Measurements from ENCODE around the gene COL8A1.

DNA sequence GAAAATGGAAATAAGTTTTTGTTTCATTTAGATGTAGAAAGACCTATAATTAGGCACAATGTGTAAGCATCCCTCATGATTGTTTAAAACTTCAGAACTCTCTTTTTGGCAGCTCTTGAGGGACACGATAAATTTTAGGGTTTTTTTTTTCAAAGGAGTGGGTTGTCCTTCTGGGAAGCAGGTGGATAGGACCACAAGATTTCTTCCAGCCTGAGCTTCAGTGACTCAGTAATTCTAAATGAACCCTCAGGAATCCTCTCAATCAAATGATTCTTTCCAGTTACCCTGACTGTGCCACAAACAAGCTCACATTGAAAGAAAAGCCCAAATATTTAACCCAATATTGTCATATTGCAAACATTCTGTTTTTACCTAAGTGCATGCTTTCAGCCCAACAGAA is 45.1 kb downstream of the COL8A1 start:
- TF ChIP-seq, protein P1, sequence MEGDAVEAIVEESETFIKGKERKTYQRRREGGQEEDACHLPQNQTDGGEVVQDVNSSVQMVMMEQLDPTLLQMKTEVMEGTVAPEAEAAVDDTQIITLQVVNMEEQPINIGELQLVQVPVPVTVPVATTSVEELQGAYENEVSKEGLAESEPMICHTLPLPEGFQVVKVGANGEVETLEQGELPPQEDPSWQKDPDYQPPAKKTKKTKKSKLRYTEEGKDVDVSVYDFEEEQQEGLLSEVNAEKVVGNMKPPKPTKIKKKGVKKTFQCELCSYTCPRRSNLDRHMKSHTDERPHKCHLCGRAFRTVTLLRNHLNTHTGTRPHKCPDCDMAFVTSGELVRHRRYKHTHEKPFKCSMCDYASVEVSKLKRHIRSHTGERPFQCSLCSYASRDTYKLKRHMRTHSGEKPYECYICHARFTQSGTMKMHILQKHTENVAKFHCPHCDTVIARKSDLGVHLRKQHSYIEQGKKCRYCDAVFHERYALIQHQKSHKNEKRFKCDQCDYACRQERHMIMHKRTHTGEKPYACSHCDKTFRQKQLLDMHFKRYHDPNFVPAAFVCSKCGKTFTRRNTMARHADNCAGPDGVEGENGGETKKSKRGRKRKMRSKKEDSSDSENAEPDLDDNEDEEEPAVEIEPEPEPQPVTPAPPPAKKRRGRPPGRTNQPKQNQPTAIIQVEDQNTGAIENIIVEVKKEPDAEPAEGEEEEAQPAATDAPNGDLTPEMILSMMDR (IDR thresholded peaks at IDR 0.05 in 2 of 3, conservative IDR thresholded peaks at IDR 0.05 in 1 of 3; ENCODE audit: control insufficient read depth in 2 of 3, extremely low read depth in 1 of 3, insufficient read depth in 1 of 3, low read depth in 3 of 3, low read length in 3 of 3), result no peak
- TF ChIP-seq, protein P2, sequence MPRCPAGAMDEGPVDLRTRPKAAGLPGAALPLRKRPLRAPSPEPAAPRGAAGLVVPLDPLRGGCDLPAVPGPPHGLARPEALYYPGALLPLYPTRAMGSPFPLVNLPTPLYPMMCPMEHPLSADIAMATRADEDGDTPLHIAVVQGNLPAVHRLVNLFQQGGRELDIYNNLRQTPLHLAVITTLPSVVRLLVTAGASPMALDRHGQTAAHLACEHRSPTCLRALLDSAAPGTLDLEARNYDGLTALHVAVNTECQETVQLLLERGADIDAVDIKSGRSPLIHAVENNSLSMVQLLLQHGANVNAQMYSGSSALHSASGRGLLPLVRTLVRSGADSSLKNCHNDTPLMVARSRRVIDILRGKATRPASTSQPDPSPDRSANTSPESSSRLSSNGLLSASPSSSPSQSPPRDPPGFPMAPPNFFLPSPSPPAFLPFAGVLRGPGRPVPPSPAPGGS (IDR thresholded peaks at IDR 0.05; ENCODE audit: borderline replicate concordance, insufficient read depth, low read depth, low read length, poor library complexity, severe bottlenecking), result no peak
- no peak for TF ChIP-seq CHD2 (IDR thresholded peaks at IDR 0.05; ENCODE audit: borderline replicate concordance, low read depth, low read length)
- no peak for TF ChIP-seq RFX5 (IDR thresholded peaks at IDR 0.05; ENCODE audit: low read depth, low read length)
- TF ChIP-seq, protein P3, sequence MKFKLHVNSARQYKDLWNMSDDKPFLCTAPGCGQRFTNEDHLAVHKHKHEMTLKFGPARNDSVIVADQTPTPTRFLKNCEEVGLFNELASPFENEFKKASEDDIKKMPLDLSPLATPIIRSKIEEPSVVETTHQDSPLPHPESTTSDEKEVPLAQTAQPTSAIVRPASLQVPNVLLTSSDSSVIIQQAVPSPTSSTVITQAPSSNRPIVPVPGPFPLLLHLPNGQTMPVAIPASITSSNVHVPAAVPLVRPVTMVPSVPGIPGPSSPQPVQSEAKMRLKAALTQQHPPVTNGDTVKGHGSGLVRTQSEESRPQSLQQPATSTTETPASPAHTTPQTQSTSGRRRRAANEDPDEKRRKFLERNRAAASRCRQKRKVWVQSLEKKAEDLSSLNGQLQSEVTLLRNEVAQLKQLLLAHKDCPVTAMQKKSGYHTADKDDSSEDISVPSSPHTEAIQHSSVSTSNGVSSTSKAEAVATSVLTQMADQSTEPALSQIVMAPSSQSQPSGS (IDR thresholded peaks at IDR 0.05; ENCODE audit: low read length), result no peak
- TF ChIP-seq, protein P4, sequence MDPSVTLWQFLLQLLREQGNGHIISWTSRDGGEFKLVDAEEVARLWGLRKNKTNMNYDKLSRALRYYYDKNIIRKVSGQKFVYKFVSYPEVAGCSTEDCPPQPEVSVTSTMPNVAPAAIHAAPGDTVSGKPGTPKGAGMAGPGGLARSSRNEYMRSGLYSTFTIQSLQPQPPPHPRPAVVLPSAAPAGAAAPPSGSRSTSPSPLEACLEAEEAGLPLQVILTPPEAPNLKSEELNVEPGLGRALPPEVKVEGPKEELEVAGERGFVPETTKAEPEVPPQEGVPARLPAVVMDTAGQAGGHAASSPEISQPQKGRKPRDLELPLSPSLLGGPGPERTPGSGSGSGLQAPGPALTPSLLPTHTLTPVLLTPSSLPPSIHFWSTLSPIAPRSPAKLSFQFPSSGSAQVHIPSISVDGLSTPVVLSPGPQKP (IDR thresholded peaks at IDR 0.05; ENCODE audit: low read depth, low read length), result no peak
- no peak for TF ChIP-seq POLR2A (IDR thresholded peaks at IDR 0.05; ENCODE audit: low read depth, low read length)
- TF ChIP-seq CEBPB (IDR thresholded peaks at IDR 0.05; ENCODE audit: borderline replicate concordance in 1 of 2, low read depth in 2 of 2, low read length in 2 of 2), result no peak
- TF ChIP-seq EP300 (IDR thresholded peaks at IDR 0.05; ENCODE audit: borderline replicate concordance in 1 of 2, control insufficient read depth in 1 of 2, low read depth in 2 of 2, low read length in 2 of 2), result no peak
- TF ChIP-seq BRCA1 (IDR thresholded peaks at IDR 0.05; ENCODE audit: low read depth, low read length), result no peak
- TF ChIP-seq CREB1 (IDR thresholded peaks at IDR 0.05; ENCODE audit: low read depth), result no peak
- TF ChIP-seq RAD21 (IDR thresholded peaks at IDR 0.05; ENCODE audit: insufficient read depth, low read depth, low read length), result no peak
- no peak for TF ChIP-seq ESRRA (IDR thresholded peaks at IDR 0.05; ENCODE audit: low read length)
- no peak for TF ChIP-seq CHD4 (IDR thresholded peaks at IDR 0.05)

All from GM12878 (cell line).